CD4-positive, CD25-positive, alpha-beta regulatory T cell (primary cell): ENCODE data around the gene NPC1L1. TPM values are rescaled to one million over a fixed set of nuclear protein-coding genes. Genes with fewer than 3 reads are reported as not detected.

Experiments used
- ATAC-seq, 2 donors: fragments of 150-1000 bp; cut with Tn5 transposase; one replicate each; pipeline ENCODE4 v1.10.0; 2021; ENCODE audit warnings: low read depth in 2 of 2, moderate number of reproducible peaks in 2 of 2, moderate library complexity in 1 of 2
- DNase-seq, 3 donors: peaks; one replicate each; pipeline versions ENCODE4 v3.0.0 to v3.0.0-alpha.2; 2012 to 2022; ENCODE audit warnings: mixed read lengths in 1 of 3
- H3K27ac ChIP-seq: one replicate; pipeline ENCODE4 v1.7.0; 2013; ENCODE audit warnings: mild to moderate bottlenecking, low read length; ENCODE audit not compliant: insufficient read depth, poor library complexity, severe bottlenecking
- H3K27me3 ChIP-seq: one replicate; pipeline ENCODE4 v1.7.0; 2013; ENCODE audit warnings: low read length; ENCODE audit not compliant: control insufficient read depth, insufficient read depth
- H3K36me3 ChIP-seq: one replicate; pipeline ENCODE4 v1.7.0; 2013; ENCODE audit warnings: mild to moderate bottlenecking, low read length, moderate library complexity; ENCODE audit not compliant: control insufficient read depth, insufficient read depth
- H3K4me1 ChIP-seq: 2 replicates; pipeline ENCODE4 v1.7.0; 2013; ENCODE audit warnings: mild to moderate bottlenecking, low read length; ENCODE audit not compliant: insufficient read depth, control insufficient read depth, poor library complexity, severe bottlenecking
- H3K4me3 ChIP-seq: one replicate; pipeline ENCODE4 v1.7.0; 2013; ENCODE audit warnings: low read depth, mild to moderate bottlenecking, low read length, moderate library complexity
- H3K9me3 ChIP-seq, 2 experiments: 1 replicate in 1 of 2; 2 replicates in 1 of 2; pipeline ENCODE4 v1.7.0; 2013; ENCODE audit warnings: low read length in 2 of 2, mild to moderate bottlenecking in 1 of 2, moderate library complexity in 1 of 2; ENCODE audit not compliant: control insufficient read depth in 2 of 2
- H3K27ac Mint-ChIP-seq, 3 donors: one replicate each; pipeline ENCODE4 v1.8.0; 2020 to 2022; ENCODE audit warnings: mild to moderate bottlenecking in 3 of 3, mixed read lengths in 3 of 3, moderate library complexity in 2 of 3
- H3K27me3 Mint-ChIP-seq: one replicate; pipeline ENCODE4 v1.8.0; 2022; ENCODE audit warnings: mild to moderate bottlenecking, mixed read lengths
- H3K36me3 Mint-ChIP-seq: one replicate; pipeline ENCODE4 v1.8.0; 2020; ENCODE audit warnings: mixed read lengths
- H3K4me1 Mint-ChIP-seq, 4 donors: one replicate each; pipeline ENCODE4 v1.8.0; 2020 to 2022; ENCODE audit warnings: mixed read lengths in 4 of 4, mild to moderate bottlenecking in 1 of 4
- H3K4me3 Mint-ChIP-seq, 4 donors: one replicate each; pipeline ENCODE4 v1.8.0; 2020 to 2022; ENCODE audit warnings: mild to moderate bottlenecking in 4 of 4, mixed read lengths in 4 of 4, moderate library complexity in 3 of 4
- H3K9me3 Mint-ChIP-seq, 7 donors: one replicate each; pipeline ENCODE4 v1.8.0; 2020 to 2022; ENCODE audit warnings: mixed read lengths in 7 of 7, mild to moderate bottlenecking in 3 of 7, moderate library complexity in 2 of 7
- polyA plus RNA-seq, 4 donors: library from polyadenylated mRNA; unstranded; fragments of 300-500 nt; fragmentation: Illumina TruSeq; gene quantifications; one replicate each; pipeline ENCODE4 v1.2.3, GENCODE V29; 2021
- total RNA-seq: library from RNA; stranded (reverse); gene quantifications from one replicate; pipeline ENCODE4 v1.2.3, GENCODE V29; 2022

NPC1L1 gene
- total and polyA plus RNA-seq, 5 donors from 2014 or later, result 0.10 to 0.18 TPM; not detected in 3

DNA sequence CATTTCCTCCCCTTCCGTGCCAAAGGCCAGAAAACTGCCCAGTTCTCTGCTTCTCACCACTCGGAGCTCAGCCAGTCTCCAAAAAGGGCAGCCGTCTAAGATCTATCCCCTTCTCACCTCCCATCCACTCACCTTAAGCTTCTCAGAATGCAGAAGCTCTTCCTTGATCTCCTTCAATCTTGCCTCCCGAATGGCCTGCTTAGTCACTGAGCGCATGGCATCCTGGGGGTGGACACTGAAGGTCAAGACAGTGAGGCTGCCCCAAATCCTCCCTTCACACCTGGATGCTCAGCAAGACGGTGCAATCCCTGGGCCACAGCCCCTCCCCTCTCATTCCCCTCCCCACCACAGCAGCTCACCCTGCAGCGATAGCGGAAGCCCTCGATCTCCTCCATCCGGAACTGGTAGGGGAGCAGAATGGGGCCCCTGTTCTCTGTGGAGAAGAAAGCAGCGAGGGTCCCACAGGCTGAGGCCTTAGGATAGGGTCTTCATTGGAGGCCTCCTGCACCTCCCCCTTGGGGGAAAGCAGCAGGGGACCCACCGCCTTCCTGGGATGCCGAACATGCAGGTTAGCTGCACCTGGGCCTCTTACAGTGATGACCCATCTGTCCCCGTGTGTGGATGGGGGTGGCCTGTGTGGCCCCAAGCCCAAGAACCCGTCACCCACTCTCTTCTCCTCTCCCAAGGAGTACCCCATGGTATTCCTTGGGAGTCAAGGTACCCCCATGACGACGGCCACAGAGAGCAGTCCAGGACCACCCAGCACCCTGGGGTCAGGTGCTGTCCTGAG is 27.8 kb upstream of the NPC1L1 start:
- no peaks in the 10 kb centered on the region for H3K9me3 ChIP-seq
- Mint-ChIP-seq H3K4me1 (peaks cover 10 to 37% (median 16%) of the 10 kb centered on the region in 4 donors), H3K27me3 (no peaks in the 10 kb centered on the region), H3K36me3 (peaks cover 37% of the 10 kb centered on the region), H3K9me3 (no peaks in the 10 kb centered on the region), H3K4me3 (peak overlapping the region in 1 of 4 donors; percentile 44), H3K27ac (peak overlapping the region in 1 of 3 donors; percentile 67)
- no peak overlapping the region for H3K4me3 ChIP-seq
- ATAC-seq, result no peak
- H3K27me3 ChIP-seq, result no peaks in the 10 kb centered on the region
- no peak for DNase-seq
- H3K27ac ChIP-seq, result no peak overlapping the region
- peaks cover 74% of the 10 kb centered on the region for H3K36me3 ChIP-seq
- H3K4me1 ChIP-seq, result peaks cover 20% of the 10 kb centered on the region

- no peak for DNase-seq
- Mint-ChIP-seq H3K36me3 (peaks cover 37% of the 10 kb centered on the region), H3K4me3 (peak overlapping the region in 1 of 4 donors; percentile 49), H3K27me3 (no peaks in the 10 kb centered on the region), H3K27ac (peak overlapping the region in 1 of 3 donors; percentile 95), H3K4me1 (peaks cover 2 to 27% (median 12%) of the 10 kb centered on the region in 4 donors), H3K9me3 (no peaks in the 10 kb centered on the region)
- no peaks in the 10 kb centered on the region for H3K27me3 ChIP-seq
- H3K4me1 ChIP-seq, result peaks cover 11% of the 10 kb centered on the region
- peaks cover 75% of the 10 kb centered on the region for H3K36me3 ChIP-seq
- no peaks in the 10 kb centered on the region for H3K9me3 ChIP-seq
- no peak overlapping the region for H3K27ac ChIP-seq
- H3K4me3 ChIP-seq, result no peak overlapping the region
- ATAC-seq, result no peak
Observed at GRCh38 chr7:44567884-44568283, 26.8 kb upstream of the NPC1L1 start.

- Mint-ChIP-seq H3K36me3 (peaks cover 32% of the 10 kb centered on the region), H3K27ac (peak overlapping the region in 2 of 3 donors; percentile 8 to 18)
Observed at GRCh38 chr7:44566680-44567079, 25.6 kb upstream of the NPC1L1 start.

GRCh38 chr7:44565795-44566559 is 24.8 kb upstream of the NPC1L1 start:
- no peaks in the 10 kb centered on the region for H3K27me3 Mint-ChIP-seq
- ATAC-seq (peak; percentile 16 to 34), DNase-seq (no peak)
- no peaks in the 10 kb centered on the region for H3K9me3 Mint-ChIP-seq
- peaks cover 0 to 18% (median 11%) of the 10 kb centered on the region in 4 donors for H3K4me1 Mint-ChIP-seq
- H3K4me3 Mint-ChIP-seq, result peak overlapping the region in 1 of 4 donors; percentile 68
- H3K27ac Mint-ChIP-seq, result peak overlapping the region; percentile 8 to 86 (median 75)
- Histone ChIP-seq H3K27ac (no peak overlapping the region), H3K9me3 (no peaks in the 10 kb centered on the region), H3K36me3 (peaks cover 59% of the 10 kb centered on the region), H3K4me1 (no peaks in the 10 kb centered on the region), H3K27me3 (no peaks in the 10 kb centered on the region), H3K4me3 (no peak overlapping the region)
- peaks cover 32% of the 10 kb centered on the region for H3K36me3 Mint-ChIP-seq

More at GRCh38 chr7:44566680-44567079, 25.6 kb upstream of the NPC1L1 start:
- H3K4me3 ChIP-seq, result no peak overlapping the region
- no peaks in the 10 kb centered on the region for H3K27me3 ChIP-seq
- peaks cover 0 to 18% (median 11%) of the 10 kb centered on the region in 4 donors for H3K4me1 Mint-ChIP-seq
- H3K4me3 Mint-ChIP-seq, result no peak overlapping the region
- H3K9me3 Mint-ChIP-seq, result no peaks in the 10 kb centered on the region
- no peaks in the 10 kb centered on the region for H3K4me1 ChIP-seq
- peaks cover 66% of the 10 kb centered on the region for H3K36me3 ChIP-seq
- H3K27me3 Mint-ChIP-seq, result no peaks in the 10 kb centered on the region
- H3K9me3 ChIP-seq, result no peaks in the 10 kb centered on the region
- H3K27ac ChIP-seq, result no peak overlapping the region
- ATAC-seq (no peak), DNase-seq (no peak)

DNA sequence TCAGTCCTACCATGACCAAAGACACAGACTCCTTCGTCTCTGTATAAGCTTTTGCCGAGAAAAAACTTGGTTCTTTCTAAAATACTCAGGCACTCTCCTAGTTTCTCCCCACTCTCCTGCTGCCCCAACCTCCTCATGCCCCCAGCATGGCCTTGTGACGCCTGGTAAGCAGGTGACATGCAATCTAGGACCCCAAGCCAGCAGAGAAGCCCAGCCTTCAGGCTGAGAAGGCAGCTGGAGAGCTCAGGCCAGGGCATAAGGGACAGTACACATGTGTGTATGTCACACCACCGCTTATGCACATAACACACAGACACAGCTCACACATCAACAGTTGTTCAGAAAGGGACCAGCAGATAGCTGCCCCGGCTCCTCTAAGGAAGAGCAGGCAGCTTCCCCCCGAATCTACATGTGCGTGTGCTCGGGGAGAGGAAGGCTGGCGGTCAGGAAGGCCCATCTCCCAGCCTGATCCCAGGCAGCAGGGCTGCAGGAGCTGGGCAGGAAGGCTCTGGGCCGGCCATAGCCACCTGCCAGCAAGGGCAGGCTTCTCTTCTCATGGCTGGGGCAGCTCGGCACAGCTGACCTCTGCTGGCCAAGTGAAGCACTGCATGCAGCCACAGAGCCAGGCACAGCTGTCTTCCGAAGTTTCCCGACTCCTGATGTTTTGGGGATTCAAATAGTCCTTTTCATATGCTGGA is 24.1 kb upstream of the NPC1L1 start:
- H3K4me1 ChIP-seq, result no peaks in the 10 kb centered on the region
- Mint-ChIP-seq H3K4me3 (peak overlapping the region in 1 of 4 donors; percentile 68), H3K9me3 (no peaks in the 10 kb centered on the region), H3K4me1 (peaks cover 0 to 18% (median 11%) of the 10 kb centered on the region in 4 donors), H3K27me3 (no peaks in the 10 kb centered on the region), H3K27ac (peak overlapping the region; percentile 49 to 86 (median 75)), H3K36me3 (peaks cover 32% of the 10 kb centered on the region)
- ATAC-seq (peak; percentile 80 to 84), DNase-seq (peak; percentile 42 to 60 (median 55))
- H3K36me3 ChIP-seq, result peaks cover 51% of the 10 kb centered on the region
- no peaks in the 10 kb centered on the region for H3K27me3 ChIP-seq
- no peak overlapping the region for H3K27ac ChIP-seq
- no peak overlapping the region for H3K4me3 ChIP-seq
- H3K9me3 ChIP-seq, result no peaks in the 10 kb centered on the region

DNA sequence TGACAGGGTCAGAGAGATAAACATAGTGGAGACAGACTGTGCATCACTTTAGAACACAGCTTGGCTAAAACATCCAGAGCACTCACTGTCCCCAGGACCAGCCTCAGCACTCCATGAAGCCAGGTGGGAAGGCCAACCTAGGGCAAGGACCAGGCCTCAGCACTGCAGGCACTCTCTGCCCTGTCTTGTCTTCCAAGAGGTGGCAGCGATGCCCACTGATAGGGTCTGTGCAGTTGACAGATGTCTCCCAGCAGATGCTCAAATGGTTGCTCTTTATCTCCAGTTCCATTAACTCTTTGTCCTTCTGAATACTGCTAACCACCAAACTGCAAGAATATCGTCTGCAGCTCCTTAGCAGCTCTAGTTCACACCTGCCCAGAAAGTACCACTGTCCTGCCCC is 23.5 kb upstream of the NPC1L1 start:
- Histone ChIP-seq H3K27ac (no peak overlapping the region), H3K36me3 (peaks cover 45% of the 10 kb centered on the region), H3K27me3 (no peaks in the 10 kb centered on the region), H3K4me3 (no peak overlapping the region), H3K4me1 (no peaks in the 10 kb centered on the region), H3K9me3 (no peaks in the 10 kb centered on the region)
- H3K4me3 Mint-ChIP-seq, result no peak overlapping the region
- DNase-seq (no peak), ATAC-seq (no peak)
- peak overlapping the region in 2 of 3 donors; percentile 49 to 75 for H3K27ac Mint-ChIP-seq
- H3K4me1 Mint-ChIP-seq, result peaks cover 0 to 18% (median 11%) of the 10 kb centered on the region in 4 donors
- H3K9me3 Mint-ChIP-seq, result no peaks in the 10 kb centered on the region
- peaks cover 28% of the 10 kb centered on the region for H3K36me3 Mint-ChIP-seq
- H3K27me3 Mint-ChIP-seq, result no peaks in the 10 kb centered on the region

DNA sequence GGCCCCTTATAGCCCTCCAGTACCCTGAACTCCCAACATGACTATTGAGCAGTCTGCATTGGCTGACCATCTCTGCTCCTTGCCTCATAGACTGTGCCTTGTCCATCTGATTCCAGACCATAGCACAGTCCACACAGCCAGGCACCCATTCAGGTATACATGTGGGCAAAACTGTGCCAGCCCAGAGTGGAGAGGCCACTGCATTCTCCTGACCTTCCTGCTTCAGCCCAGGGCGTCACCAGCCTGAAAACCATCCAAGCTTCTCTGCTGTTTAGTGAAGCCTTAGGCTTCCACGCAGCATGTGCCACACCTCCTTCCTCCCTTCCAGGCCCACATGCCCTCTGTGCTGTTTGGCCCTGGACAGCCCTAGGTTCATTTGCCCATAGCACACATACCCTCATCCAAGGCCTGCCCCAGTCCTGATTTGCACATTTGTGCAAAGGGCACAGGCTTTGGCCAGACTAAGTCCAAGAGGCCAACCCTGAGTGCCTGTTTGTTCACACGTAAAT is 22.1 kb upstream of the NPC1L1 start:
- Histone ChIP-seq H3K4me3 (no peak overlapping the region), H3K9me3 (no peaks in the 10 kb centered on the region), H3K27me3 (no peaks in the 10 kb centered on the region), H3K36me3 (peaks cover 32% of the 10 kb centered on the region), H3K4me1 (no peaks in the 10 kb centered on the region), H3K27ac (no peak overlapping the region)
- no peak for ATAC-seq
- no peak for DNase-seq
- no peak overlapping the region for H3K4me3 Mint-ChIP-seq
- peaks cover 0 to 15% (median 10%) of the 10 kb centered on the region in 4 donors for H3K4me1 Mint-ChIP-seq
- peaks cover 16% of the 10 kb centered on the region for H3K36me3 Mint-ChIP-seq
- peak overlapping the region in 2 of 3 donors; percentile 35 to 36 for H3K27ac Mint-ChIP-seq
- no peaks in the 10 kb centered on the region for H3K27me3 Mint-ChIP-seq
- H3K9me3 Mint-ChIP-seq, result no peaks in the 10 kb centered on the region
